Thoracic aorta (tissue), 2 donors: ENCODE data around the gene APOL4. TPM values are rescaled to one million over a fixed set of nuclear protein-coding genes. Genes with fewer than 3 reads are reported as not detected.
"Not testable (repeated sequence)": the region's sequence is repeated elsewhere in the genome, so short reads cannot be mapped to it uniquely, and the experiment has no call there.

Experiments used
- ATAC-seq: fragments of 150-250 bp; one replicate; pipeline ENCODE4 v1.8.0; 2017; ENCODE audit warnings: low read depth; ENCODE audit not compliant: insufficient number of reproducible peaks, low FRiP score
- DNase-seq: peaks from one replicate; pipeline ENCODE4 v3.0.0-alpha.2; 2020; ENCODE audit warnings: low spot score
- H3K27ac ChIP-seq, 2 donors: fragments of 200-600 bp; sonication (generic); 1 replicate in 1 of 2; 2 replicates in 1 of 2; pipeline ENCODE4 v1.5.1; 2016; ENCODE audit warnings: mild to moderate bottlenecking in 2 of 2, moderate library complexity in 2 of 2
- H3K27me3 ChIP-seq: fragments of 200-600 bp; sonication (generic); replicated peaks from 2 replicates; pipeline ENCODE4 v1.6.0; 2016; ENCODE audit warnings: mild to moderate bottlenecking; ENCODE audit not compliant: insufficient read depth
- H3K36me3 ChIP-seq: fragments of 200-600 bp; sonication (generic); one replicate; pipeline ENCODE4 v1.5.1; 2016
- H3K4me1 ChIP-seq, 2 donors: fragments of 200-600 bp; sonication (generic); 1 replicate in 1 of 2; 2 replicates in 1 of 2; pipeline versions ENCODE4 v1.5.1 to v1.6.0; 2016; ENCODE audit warnings: low read depth in 2 of 2, mild to moderate bottlenecking in 1 of 2; ENCODE audit not compliant: control insufficient read depth in 1 of 2
- H3K4me3 ChIP-seq: fragments of 200-600 bp; sonication (generic); 2 replicates; pipeline ENCODE4 v1.5.1; 2016; ENCODE audit warnings: mild to moderate bottlenecking
- H3K9me3 ChIP-seq: fragments of 200-600 bp; sonication (generic); 2 replicates; pipeline ENCODE4 v1.5.1; 2016
- total RNA-seq, 2 donors: library from RNA; depleted of rRNA; stranded (reverse); fragments of >200 nt; gene quantifications; one replicate each; pipeline versions ENCODE4 v1.1.0 to v1.2.3, GENCODE V29; 2016
- TF ChIP-seq, protein P1 (sequence below): fragments of 200-600 bp; sonication (generic); IDR thresholded peaks from one replicate; pipeline ENCODE4 v1.5.1; 2019; ENCODE audit warnings: antibody characterized with exemption

Gene APOL4, protein sequence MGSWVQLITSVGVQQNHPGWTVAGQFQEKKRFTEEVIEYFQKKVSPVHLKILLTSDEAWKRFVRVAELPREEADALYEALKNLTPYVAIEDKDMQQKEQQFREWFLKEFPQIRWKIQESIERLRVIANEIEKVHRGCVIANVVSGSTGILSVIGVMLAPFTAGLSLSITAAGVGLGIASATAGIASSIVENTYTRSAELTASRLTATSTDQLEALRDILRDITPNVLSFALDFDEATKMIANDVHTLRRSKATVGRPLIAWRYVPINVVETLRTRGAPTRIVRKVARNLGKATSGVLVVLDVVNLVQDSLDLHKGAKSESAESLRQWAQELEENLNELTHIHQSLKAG
- 10 to 100 TPM in 1 of 2 donors, 1 to 10 TPM in 1; 1.4 to 30.3 TPM for total RNA-seq

DNA sequence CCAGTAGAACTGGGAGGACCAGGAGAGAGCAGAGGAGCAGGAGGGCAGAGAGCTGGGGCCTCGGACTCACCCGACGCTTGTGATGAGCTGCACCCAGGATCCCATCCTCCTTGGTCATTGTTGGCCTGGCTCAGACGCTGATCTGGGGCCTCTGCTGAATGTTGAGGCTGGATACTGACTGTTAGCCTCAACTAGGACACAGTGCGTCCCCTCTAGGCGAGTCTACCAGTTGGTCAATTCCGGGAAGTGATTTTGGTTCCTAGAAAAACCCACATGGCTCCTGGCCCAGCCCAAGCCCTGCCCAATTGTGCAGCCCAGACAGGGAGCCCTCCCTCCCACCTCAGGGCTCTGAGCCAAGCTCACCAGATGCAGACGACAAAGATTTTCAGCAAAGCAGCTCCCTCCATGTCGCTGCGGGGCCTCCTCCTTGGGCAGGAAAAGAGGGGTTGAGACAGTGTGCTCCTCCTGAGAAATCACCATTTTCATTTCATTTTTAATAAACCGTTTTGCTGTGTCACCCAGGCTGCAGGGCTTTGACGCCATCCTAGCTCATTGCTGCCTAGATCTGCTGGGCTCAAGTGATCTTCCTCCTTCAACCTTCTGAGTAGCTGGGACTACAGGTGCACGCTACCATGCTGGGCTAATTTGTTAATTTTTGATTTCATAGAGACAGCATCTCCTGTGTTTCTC, at the start of gene APOL4:
Gene APOL4, minus strand, starts transcription at position 180 of the 690 bp plus-strand sequence. Its CDS starts 75 bp downstream, at position 105.
- TF ChIP-seq, protein P1, sequence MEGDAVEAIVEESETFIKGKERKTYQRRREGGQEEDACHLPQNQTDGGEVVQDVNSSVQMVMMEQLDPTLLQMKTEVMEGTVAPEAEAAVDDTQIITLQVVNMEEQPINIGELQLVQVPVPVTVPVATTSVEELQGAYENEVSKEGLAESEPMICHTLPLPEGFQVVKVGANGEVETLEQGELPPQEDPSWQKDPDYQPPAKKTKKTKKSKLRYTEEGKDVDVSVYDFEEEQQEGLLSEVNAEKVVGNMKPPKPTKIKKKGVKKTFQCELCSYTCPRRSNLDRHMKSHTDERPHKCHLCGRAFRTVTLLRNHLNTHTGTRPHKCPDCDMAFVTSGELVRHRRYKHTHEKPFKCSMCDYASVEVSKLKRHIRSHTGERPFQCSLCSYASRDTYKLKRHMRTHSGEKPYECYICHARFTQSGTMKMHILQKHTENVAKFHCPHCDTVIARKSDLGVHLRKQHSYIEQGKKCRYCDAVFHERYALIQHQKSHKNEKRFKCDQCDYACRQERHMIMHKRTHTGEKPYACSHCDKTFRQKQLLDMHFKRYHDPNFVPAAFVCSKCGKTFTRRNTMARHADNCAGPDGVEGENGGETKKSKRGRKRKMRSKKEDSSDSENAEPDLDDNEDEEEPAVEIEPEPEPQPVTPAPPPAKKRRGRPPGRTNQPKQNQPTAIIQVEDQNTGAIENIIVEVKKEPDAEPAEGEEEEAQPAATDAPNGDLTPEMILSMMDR = no peak
- Histone ChIP-seq H3K27me3 (no peaks in the 10 kb centered on the region), H3K36me3 (no peaks in the 10 kb centered on the region), H3K27ac (no peak within 1 kb of the TSS), H3K9me3 (no peaks in the 10 kb centered on the region), H3K4me1 (peaks cover 0 to 9% of the 10 kb centered on the region in 2 donors), H3K4me3 (peak within 1 kb of the TSS; percentile 11)
- DNase-seq (peak; percentile 15), ATAC-seq (no peak)

DNA sequence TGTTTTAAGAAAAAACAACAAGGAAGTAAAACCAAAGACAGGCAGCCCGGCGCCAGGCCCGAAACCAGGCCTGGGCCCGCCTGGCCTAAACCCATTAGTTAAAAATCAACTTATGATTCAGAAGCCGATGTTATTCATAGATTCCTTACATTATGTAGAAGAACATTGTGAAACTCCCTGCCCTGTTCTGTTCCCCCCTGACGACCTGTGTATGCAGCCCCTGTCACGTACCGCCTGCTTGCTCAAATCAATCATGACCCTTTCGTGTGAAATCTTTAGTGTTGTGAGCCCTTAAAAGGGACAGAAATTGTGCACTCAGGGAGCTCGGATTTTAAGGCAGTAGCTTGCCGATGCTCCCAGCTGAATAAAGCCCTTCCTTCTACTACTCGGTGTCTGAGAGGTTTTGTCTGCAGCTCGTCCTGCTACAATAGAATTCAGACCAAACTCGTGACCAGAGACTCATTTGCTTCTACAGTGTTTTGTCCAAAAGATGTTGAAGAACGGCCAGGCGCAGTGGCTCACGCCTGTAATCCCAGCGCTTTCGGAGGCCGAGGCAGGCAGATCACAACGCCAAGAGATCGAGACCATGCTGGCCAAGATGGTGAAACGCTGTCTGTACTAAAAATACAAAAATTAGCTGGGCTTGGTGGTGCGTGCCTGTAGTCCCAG, 48.8 kb upstream of the APOL4 start:
- not testable (repeated sequence) for ATAC-seq, H3K27ac ChIP-seq, H3K36me3 ChIP-seq, H3K27me3 ChIP-seq, DNase-seq, H3K9me3 ChIP-seq, H3K4me3 ChIP-seq
- peaks cover 9 to 29% of the 10 kb centered on the region in 2 donors for H3K4me1 ChIP-seq

DNA sequence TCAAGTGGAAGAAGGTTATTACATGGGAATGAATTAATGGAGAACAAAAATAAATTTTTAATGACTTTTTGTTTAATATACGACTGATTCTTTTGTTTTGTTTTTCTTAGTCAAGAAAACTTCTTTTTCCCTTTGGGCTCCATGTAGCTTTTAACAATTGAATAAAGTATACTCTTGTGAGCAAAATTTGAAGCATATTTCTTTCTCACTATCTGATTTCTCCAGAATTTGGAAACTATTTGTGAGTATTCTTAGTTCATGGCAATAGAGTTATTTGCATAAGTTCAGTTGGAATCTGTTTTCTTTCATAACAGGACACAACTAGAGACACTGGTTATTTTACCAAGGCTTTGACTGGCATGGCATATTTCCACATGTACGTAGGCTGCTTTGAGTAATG, 47.6 kb upstream of the APOL4 start:
- peaks cover 14 to 29% of the 10 kb centered on the region in 2 donors for H3K4me1 ChIP-seq
- no peak for DNase-seq
- TF ChIP-seq, protein P1 = no peak
- H3K27me3 ChIP-seq = no peaks in the 10 kb centered on the region
- no peaks in the 10 kb centered on the region for H3K9me3 ChIP-seq
- no peaks in the 10 kb centered on the region for H3K36me3 ChIP-seq
- no peak overlapping the region for H3K4me3 ChIP-seq
- ATAC-seq = no peak
- H3K27ac ChIP-seq = no peak overlapping the region

DNA sequence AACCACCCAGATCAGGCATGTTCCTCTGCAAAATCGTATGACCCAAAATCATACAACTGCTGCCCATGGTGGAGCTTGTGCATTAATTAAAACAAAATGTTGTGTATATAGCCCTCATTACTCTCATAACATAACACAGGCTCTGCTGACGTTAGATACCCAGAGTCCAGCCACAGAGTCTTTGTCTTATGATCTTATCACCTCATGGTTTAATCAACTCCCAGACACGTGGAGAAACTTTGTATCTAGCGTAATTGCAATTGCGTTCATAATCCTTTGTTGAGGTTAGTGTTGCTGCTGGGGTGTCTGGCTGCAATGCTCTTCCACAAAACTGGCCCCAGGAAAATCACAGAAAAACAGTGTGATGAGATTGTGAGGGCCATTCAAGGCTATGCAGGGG, 46.3 kb upstream of the APOL4 start:
- ATAC-seq (no peak), DNase-seq (no peak)
- TF ChIP-seq, protein P1 = no peak
- H3K36me3 ChIP-seq = no peaks in the 10 kb centered on the region
- no peaks in the 10 kb centered on the region for H3K27me3 ChIP-seq
- H3K4me3 ChIP-seq = no peak overlapping the region
- H3K4me1 ChIP-seq = peaks cover 9 to 27% of the 10 kb centered on the region in 2 donors
- no peaks in the 10 kb centered on the region for H3K9me3 ChIP-seq
- no peak overlapping the region for H3K27ac ChIP-seq

DNA sequence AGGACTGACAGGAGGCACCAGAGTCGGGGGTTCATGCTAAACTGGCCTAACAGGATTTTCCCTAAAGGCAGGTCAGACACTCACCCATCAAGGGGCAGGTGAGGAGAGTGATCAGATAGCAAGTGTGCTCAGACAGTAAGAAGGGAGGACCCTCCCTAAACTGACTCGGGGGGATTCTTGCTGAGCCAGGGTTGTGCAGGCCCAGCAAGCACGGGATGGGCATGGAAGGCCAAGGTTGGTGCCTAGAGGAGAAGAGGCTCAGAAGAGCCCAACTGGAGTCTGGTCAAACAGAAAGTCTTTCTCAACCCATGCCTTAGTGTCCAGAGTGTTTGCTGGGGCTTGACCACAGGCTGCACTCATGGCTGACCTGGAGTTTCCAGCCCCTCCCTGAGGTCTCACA, 45.1 kb upstream of the APOL4 start:
- Histone ChIP-seq H3K4me3 (no peak overlapping the region), H3K27me3 (no peaks in the 10 kb centered on the region), H3K9me3 (no peaks in the 10 kb centered on the region), H3K27ac (no peak overlapping the region), H3K4me1 (peaks cover 9 to 22% of the 10 kb centered on the region in 2 donors), H3K36me3 (no peaks in the 10 kb centered on the region)
- DNase-seq (no peak), ATAC-seq (no peak)
- TF ChIP-seq, protein P1 = no peak
